SK-N-SH (cell line): ENCODE results near the gene PEX14.
"Not testable (repeated sequence)": the region's sequence is repeated elsewhere in the genome, so short reads cannot be mapped to it uniquely, and the experiment has no call there.

Experiments used
- CTCF ChIP-seq: fragments of 200-600 bp; sonication (generic); IDR thresholded peaks from 2 replicates; pipeline ENCODE4 v1.6.1; 2017; ENCODE audit warnings: antibody characterized with exemption, mild to moderate bottlenecking, moderate library complexity
- EP300 ChIP-seq, 2 experiments: IDR thresholded peaks; 2 replicates each; pipeline versions ENCODE4 v1.4.0 to v1.6.1; 2012; ENCODE audit warnings: borderline replicate concordance in 1 of 2, low read depth in 1 of 2, low read length in 1 of 2
- FOXM1 ChIP-seq: IDR thresholded peaks from 2 replicates; pipeline ENCODE4 v1.4.0; 2012; ENCODE audit warnings: low read depth, mild to moderate bottlenecking
- IRF3 ChIP-seq: fragments of 150-350 bp; IDR thresholded peaks from 2 replicates; pipeline ENCODE4 v1.6.1; 2016; ENCODE audit warnings: mild to moderate bottlenecking, low read depth, low read length
- MEF2A ChIP-seq: IDR thresholded peaks from 2 replicates; pipeline ENCODE4 v1.4.0; 2012; ENCODE audit warnings: low read depth, borderline replicate concordance
- NFIC ChIP-seq: IDR thresholded peaks from 2 replicates; pipeline ENCODE4 v1.4.0; 2012; ENCODE audit warnings: borderline replicate concordance
- PBX3 ChIP-seq: IDR thresholded peaks from 2 replicates; pipeline ENCODE4; 2012
- RAD21 ChIP-seq: IDR thresholded peaks from 2 replicates; pipeline ENCODE4 v1.6.1; 2012; ENCODE audit warnings: mild to moderate bottlenecking, low read length
- REST ChIP-seq: IDR thresholded peaks from 2 replicates; pipeline ENCODE4 v1.6.1; 2012; ENCODE audit warnings: mild to moderate bottlenecking, low read depth, low read length, moderate library complexity
- TAF1 ChIP-seq: IDR thresholded peaks from 2 replicates; pipeline ENCODE4 v1.6.1; 2012; ENCODE audit warnings: low read depth, mild to moderate bottlenecking, low read length, moderate library complexity, borderline replicate concordance
- TEAD4 ChIP-seq: IDR thresholded peaks from 2 replicates; pipeline ENCODE4 v1.4.0; 2012; ENCODE audit warnings: mild to moderate bottlenecking, borderline replicate concordance; ENCODE audit not compliant: insufficient read depth
- ZBTB33 ChIP-seq: IDR thresholded peaks from 2 replicates; pipeline ENCODE4 v1.4.0; 2012; ENCODE audit warnings: low read depth, borderline replicate concordance

- not testable (repeated sequence) for TF ChIP-seq RAD21; TAF1; CTCF; IRF3; ZBTB33; MEF2A; NFIC; PBX3; REST; TEAD4; EP300 (IDR thresholded peaks at IDR 0.05; ENCODE audit: borderline replicate concordance in 1 of 2, low read depth in 1 of 2, low read length in 1 of 2); FOXM1
Observed at GRCh38 chr1:10425826-10426534, 48.8 kb upstream of the PEX14 start.
